HEK293T (cell line): ENCODE data around the gene CIITA.

Source experiments
- CTCF ChIA-PET: fragments of 350-600 bp; formaldehyde crosslinking; extraction: SDS; loops from one replicate; lab custom pipeline; 2021; ENCODE audit warnings: antibody characterized with exemption, inconsistent platforms; lab: Yijun Ruan, JAX
- POLR2A ChIA-PET: fragments of 350-600 bp; formaldehyde crosslinking; extraction: SDS; loops from one replicate; lab custom pipeline; 2020; ENCODE audit warnings: antibody characterized with exemption, inconsistent platforms; lab: Yijun Ruan, JAX
- DNase-seq: peaks from one replicate; pipeline ENCODE4 v3.0.0; 2012; ENCODE audit warnings: mixed read lengths; ENCODE audit errors: extremely low spot score
- ARNT ChIP-seq: fragments of 450-650 bp; IDR thresholded peaks from 2 replicates; pipeline ENCODE4 v1.6.1; 2017; ENCODE audit warnings: mild to moderate bottlenecking
- BHLHE40 ChIP-seq: fragments of 450-650 bp; IDR thresholded peaks from 2 replicates; pipeline ENCODE4 v1.6.1; 2016; ENCODE audit warnings: mild to moderate bottlenecking, moderate library complexity, borderline replicate concordance
- CTBP1 ChIP-seq: fragments of 450-650 bp; IDR thresholded peaks from 2 replicates; pipeline ENCODE4 v1.6.1; 2016; ENCODE audit warnings: borderline replicate concordance
- ELF4 ChIP-seq: fragments of 450-650 bp; IDR thresholded peaks from 2 replicates; pipeline ENCODE4 v1.6.1; 2017; ENCODE audit warnings: antibody characterized with exemption
- FOXA1 ChIP-seq: fragments of 450-650 bp; IDR thresholded peaks from 2 replicates; pipeline ENCODE4 v1.6.1; 2016; ENCODE audit warnings: mild to moderate bottlenecking
- FOXK2 ChIP-seq: fragments of 450-650 bp; IDR thresholded peaks from 2 replicates; pipeline ENCODE4 v1.6.1; 2016; ENCODE audit warnings: mild to moderate bottlenecking
- FOXM1 ChIP-seq: fragments of 450-650 bp; IDR thresholded peaks from 2 replicates; pipeline ENCODE4 v1.6.1; 2017; ENCODE audit warnings: mild to moderate bottlenecking, borderline replicate concordance
- HDGF ChIP-seq: fragments of 450-650 bp; IDR thresholded peaks from 2 replicates; pipeline ENCODE4 v1.6.1; 2017; ENCODE audit warnings: antibody characterized with exemption, borderline replicate concordance
- L3MBTL2 ChIP-seq: fragments of 450-650 bp; conservative IDR thresholded peaks from 2 replicates; pipeline ENCODE4 v1.6.1; 2016; ENCODE audit warnings: mild to moderate bottlenecking
- LEF1 ChIP-seq: fragments of 450-650 bp; IDR thresholded peaks from 2 replicates; pipeline ENCODE4 v1.6.1; 2017; ENCODE audit warnings: mild to moderate bottlenecking, borderline replicate concordance
- NFRKB ChIP-seq: fragments of 450-650 bp; IDR thresholded peaks from 2 replicates; pipeline ENCODE4 v1.6.1; 2016; ENCODE audit warnings: mild to moderate bottlenecking, moderate library complexity
- SP1 ChIP-seq: fragments of 450-650 bp; IDR thresholded peaks from 2 replicates; pipeline ENCODE4 v1.6.1; 2017
- SUZ12 ChIP-seq: fragments of 450-650 bp; IDR thresholded peaks from 2 replicates; pipeline ENCODE4 v1.6.1; 2016; ENCODE audit warnings: mild to moderate bottlenecking
- ZNF384 ChIP-seq: fragments of 450-650 bp; IDR thresholded peaks from 2 replicates; pipeline ENCODE4 v1.6.1; 2016
- TF ChIP-seq, protein P1 (sequence below): fragments of 450-650 bp; IDR thresholded peaks from 2 replicates; pipeline ENCODE4 v1.6.1; 2016

CIITA gene

DNA sequence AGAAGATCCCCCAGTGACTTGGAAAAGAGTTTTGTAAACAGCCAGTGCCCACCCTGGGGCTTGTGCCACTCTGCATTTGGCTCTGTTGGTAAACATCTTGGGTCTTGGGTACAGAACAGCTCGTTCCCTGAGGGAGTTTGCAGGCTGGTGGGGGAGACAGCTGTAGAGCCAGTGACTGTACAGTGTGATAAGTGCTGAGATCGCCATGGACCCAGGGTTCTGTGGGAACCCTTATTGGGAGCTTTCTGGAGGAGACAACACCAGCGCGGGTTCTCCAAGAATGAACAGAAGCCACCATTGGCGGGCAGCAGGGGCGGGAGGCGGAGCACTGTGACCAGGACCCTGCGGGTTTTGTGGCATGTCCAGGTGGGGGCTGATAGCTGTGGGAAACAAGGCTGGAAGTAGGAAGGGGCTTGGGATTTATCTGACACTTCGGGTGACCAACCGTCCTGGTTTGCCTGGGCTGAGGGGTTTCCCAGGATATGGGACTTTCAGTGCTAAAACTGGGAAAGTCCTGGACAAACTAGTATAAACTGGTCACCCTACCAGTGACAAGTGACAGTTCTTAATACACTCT is 70.3 kb downstream of the CIITA start:
- TF ChIP-seq CTBP1 = no peak
- TF ChIP-seq BHLHE40 = no peak
- no peak for TF ChIP-seq SP1
- no peak for TF ChIP-seq HDGF
- TF ChIP-seq ARNT = no peak
- no peak for TF ChIP-seq FOXK2
- no peak for TF ChIP-seq FOXA1
- TF ChIP-seq SUZ12 = no peak
- no peak for DNase-seq
- ChIA-PET CTCF (interaction anchor here (1.1 kb wide), 1 partner anchor 24 kb away, joined by 3 read pairs; no protein-coding TSS in a partner anchor), POLR2A (no interaction called here)

DNA sequence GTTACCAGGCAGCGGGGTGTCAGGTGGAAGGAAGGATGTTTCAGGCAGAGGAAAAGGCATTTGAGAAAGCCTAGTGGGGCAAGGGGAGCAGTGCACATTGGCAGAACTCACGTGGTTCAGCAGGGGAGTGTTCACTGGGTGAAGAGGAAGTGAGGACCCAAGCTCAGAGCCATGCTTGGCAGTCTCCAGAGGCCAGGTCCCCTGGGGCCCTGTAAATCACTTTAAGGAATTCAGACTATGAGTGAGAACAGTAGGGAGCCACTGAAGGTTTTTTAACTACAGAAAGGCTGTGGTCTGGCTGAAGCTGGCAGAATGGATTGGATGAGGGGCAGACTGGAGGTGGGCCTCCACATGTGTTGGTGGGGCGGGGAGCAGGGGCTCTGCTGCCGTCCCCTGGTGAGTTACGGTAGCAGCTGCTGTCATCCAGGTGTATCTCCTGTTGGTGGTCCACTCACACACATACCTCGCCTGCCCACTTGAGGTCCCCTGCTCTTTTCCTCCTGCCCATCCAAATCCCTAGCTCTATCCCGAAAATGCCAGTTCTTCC is 72.5 kb downstream of the CIITA start:
- ChIA-PET POLR2A (no interaction called here), CTCF (interaction anchor here (0.6 to 1.3 kb wide), 2 partner anchors 14 to 572 kb away, joined by 3 to 4 read pairs; no protein-coding TSS in a partner anchor)
- TF ChIP-seq FOXK2 (no peak), SP1 (no peak), FOXA1 (no peak)
- TF ChIP-seq, protein P1, sequence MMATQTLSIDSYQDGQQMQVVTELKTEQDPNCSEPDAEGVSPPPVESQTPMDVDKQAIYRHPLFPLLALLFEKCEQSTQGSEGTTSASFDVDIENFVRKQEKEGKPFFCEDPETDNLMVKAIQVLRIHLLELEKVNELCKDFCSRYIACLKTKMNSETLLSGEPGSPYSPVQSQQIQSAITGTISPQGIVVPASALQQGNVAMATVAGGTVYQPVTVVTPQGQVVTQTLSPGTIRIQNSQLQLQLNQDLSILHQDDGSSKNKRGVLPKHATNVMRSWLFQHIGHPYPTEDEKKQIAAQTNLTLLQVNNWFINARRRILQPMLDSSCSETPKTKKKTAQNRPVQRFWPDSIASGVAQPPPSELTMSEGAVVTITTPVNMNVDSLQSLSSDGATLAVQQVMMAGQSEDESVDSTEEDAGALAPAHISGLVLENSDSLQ = peak; percentile 7; the same call in 1 of the 2 replicates
- DNase-seq = no peak

DNA sequence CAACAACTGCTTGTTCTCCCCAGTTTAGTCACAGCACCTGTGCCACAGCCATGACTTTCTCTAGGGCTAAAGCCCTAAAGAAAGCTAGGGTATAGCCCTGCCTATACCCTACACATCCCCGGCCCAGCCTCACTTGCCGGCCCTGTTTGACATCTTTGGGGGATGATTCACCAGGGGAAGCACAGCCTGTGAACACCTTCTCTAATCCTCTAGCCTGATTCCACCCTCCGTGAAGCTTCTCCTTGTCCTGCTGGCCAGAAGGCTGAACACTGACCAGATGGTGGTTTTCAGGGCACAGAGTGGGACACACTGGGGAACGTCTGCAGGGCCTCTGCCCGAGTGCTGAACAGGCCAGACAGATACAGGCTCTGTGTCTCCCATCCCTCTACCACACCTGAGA is 73.4 kb downstream of the CIITA start:
- ChIA-PET CTCF (interaction anchor here (1.3 kb wide), 1 partner anchor 13 kb away, joined by 4 read pairs; no protein-coding TSS in a partner anchor), POLR2A (interaction anchor here (1.4 kb wide), 1 partner anchor 8 kb away, joined by 3 read pairs; the partner anchor contains the start of gene DEXI)
- no peak for DNase-seq
- TF ChIP-seq BHLHE40 = no peak

DNA sequence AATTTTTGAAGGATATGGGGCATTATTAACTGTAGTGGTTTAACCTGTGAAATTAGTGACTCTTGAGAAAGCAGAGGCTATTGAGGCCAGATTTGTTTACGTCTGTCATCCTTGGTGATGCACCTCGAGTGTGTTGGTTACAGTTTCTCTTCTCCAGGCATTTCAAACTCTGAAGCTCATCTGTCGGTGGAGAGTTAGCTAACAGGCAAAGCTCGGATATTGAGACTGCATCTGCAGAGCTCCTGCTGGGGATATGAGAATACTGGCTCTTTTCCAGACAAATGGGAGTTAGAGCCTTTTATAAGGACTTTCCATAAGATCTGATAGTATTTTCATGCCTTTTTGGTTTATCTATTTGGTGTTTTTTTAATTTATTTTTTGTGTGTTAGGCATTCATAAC is 74.0 kb downstream of the CIITA start:
- ChIA-PET POLR2A (interaction anchor here (1.4 kb wide), 1 partner anchor 9 kb away, joined by 3 read pairs; the partner anchor contains the start of gene DEXI), CTCF (no interaction called here)
- DNase-seq = no peak
- TF ChIP-seq LEF1 = no peak

DNA sequence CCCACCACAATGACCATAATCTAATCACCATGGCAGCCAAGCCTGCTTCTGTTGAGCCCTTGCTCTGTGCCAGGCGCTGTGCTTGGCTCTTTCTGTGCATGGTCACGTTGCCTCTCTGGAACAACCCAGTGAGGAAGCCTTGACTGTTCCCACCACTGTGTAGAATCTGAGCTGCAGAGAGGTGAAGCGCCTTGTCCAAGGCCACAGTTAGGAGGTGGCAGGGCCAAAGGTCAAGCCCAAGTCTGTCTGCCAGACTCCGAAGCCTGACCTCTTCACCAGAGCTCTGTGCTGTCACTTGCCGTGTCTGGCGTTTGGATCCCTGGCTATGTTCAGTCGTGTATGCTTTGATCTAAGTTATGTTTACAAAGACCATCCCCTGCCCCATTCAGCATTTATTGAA is 77.9 kb downstream of the CIITA start:
- ChIA-PET POLR2A (interaction anchor here (0.9 to 1.2 kb wide), 2 partner anchors 12 to 301 kb away, joined by 3 read pairs; partner anchors contain the start of genes DEXI and SOCS1), CTCF (interaction anchor here (0.7 to 1.4 kb wide), 2 partner anchors 9 to 12 kb away, joined by 3 to 7 read pairs; no protein-coding TSS in a partner anchor)
- no peak for TF ChIP-seq ARNT
- DNase-seq = no peak

DNA sequence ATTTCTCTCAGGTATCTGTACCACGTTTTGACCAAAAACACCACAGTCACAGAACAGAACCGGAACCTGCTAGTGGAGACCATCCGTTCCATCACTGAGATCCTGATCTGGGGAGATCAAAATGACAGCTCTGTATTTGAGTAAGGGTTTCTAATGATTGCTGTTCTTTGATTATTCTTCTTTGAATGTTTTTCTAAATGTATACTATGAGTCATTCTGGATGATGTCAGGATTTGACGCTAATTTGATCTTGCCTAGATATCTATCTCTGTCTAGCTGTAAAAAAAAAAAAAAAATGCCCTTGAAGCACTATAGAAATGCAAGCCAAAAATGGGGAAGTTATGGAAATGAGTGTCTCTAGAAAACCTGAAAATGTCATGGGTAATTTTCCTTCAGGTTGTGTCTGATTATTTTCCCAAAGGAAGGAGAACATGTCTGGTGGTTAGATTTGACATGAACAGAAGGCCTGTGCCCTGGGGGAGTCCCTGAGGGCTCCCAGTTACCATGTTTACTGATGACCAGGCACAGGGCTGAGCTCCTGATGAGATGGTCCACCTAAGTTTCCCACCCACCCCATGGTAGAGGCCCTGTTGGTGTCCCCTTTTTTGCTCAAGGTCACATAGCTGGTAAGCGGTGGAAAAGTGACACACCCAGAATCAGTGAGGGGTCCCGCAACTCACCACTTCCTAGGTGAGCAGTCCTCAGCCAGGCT is 80.9 kb downstream of the CIITA start:
- peak; percentile 80 for TF ChIP-seq ZNF384
- TF ChIP-seq, protein P1 = 0 out of 2 replicates have a peak, but pooled peaks have one; percentile 18
- no peak for TF ChIP-seq HDGF
- POLR2A ChIA-PET = interaction anchor here (0.9 kb wide), 1 partner anchor 298 kb away, joined by 3 read pairs; the partner anchor contains the start of gene SOCS1
- CTCF ChIA-PET = interaction anchor here (1.1 kb wide), 1 partner anchor 414 kb away, joined by 4 read pairs; no protein-coding TSS in a partner anchor
- DNase-seq = no peak

DNA sequence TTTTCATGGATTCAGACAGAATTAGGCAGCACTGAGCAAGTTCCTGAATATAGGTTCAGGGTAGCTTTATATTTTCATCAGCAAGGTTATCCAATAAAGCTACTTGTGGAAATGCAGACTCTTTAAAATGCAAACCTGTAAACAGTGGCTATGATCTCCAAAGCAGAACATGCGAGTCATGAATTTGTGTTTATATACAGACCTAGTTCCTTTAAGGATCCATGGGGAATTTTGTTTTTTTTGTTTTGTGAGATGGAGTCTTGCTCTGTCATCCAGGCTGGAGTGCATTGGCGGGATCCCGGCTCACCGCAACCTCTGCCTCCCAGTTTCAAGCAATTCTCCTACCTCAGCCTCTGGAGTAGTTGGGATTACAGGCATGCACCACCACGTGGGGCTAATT is 82.2 kb downstream of the CIITA start:
- no peak for TF ChIP-seq SUZ12
- TF ChIP-seq, protein P1 = no peak
- TF ChIP-seq ARNT = no peak
- TF ChIP-seq BHLHE40 = no peak
- TF ChIP-seq FOXM1 = no peak
- TF ChIP-seq L3MBTL2 = no peak
- no peak for TF ChIP-seq ZNF384
- no peak for TF ChIP-seq HDGF
- TF ChIP-seq ELF4 = no peak
- TF ChIP-seq NFRKB = no peak
- no peak for TF ChIP-seq FOXK2
- TF ChIP-seq SP1 = no peak
- TF ChIP-seq LEF1 = no peak
- CTCF ChIA-PET = interaction anchor here (1.6 kb wide), 1 partner anchor 12 kb away, joined by 5 read pairs; no protein-coding TSS in a partner anchor
- DNase-seq = no peak
- POLR2A ChIA-PET = no interaction called here
